ENCODE data around the gene KAT2B. TPM values are rescaled to one million over a fixed set of nuclear protein-coding genes. Genes with fewer than 3 reads are reported as not detected.
A peak's percentile ranks its signal among the peaks of the same experiment; 100 is the strongest.

The KAT2B gene
- total RNA-seq, 1 experiment from 2014 or later, result 4.6 TPM

GRCh38 chr3:20038699-20039465 is 1.4 kb upstream of the KAT2B start:
- H3K9me3 ChIP-seq (ENCODE audit: low read depth, low read length, poor library complexity, severe bottlenecking), result no peaks in the 10 kb centered on the region
- BruUV-seq (replicated peaks), result no TSS peak
- TF ChIP-seq EZH2 (IDR thresholded peaks at IDR 0.05; ENCODE audit: borderline replicate concordance, low read depth, low read length, poor library complexity, severe bottlenecking) (no peak), CTCF (conservative IDR thresholded peaks at IDR 0.05; ENCODE audit: low read depth, low read length) (no peak)
- no peak for DNase-seq (ENCODE audit: low spot score)
- H3K36me3 ChIP-seq (ENCODE audit: insufficient read depth, low read length, poor library complexity, severe bottlenecking), result no peaks in the 10 kb centered on the region
- intact Hi-C loops (cut with micrococcal nuclease; ENCODE audit: unreplicated experiment), result loop anchor here (5.0 kb wide), 1 partner anchor 152 kb away; no protein-coding TSS in a partner anchor
- no peak overlapping the region for H3K27ac ChIP-seq (ENCODE audit: low read depth, low read length, poor library complexity, severe bottlenecking)
- no peaks in the 10 kb centered on the region for H3K27me3 ChIP-seq (replicated peaks; ENCODE audit: insufficient read depth, low read depth, low read length, poor library complexity)
- peak overlapping the region; percentile 76 for H3K4me3 ChIP-seq (ENCODE audit: low read depth, low read length, poor library complexity, severe bottlenecking)
- peaks cover 7% of the 10 kb centered on the region for H3K4me1 ChIP-seq (ENCODE audit: insufficient read depth, low read length, poor library complexity, severe bottlenecking)
- ChIA-PET CTCF (no interaction called here), POLR2A (ENCODE audit: low non-redundant PET) (no interaction called here)

GRCh38 chr3:20039466-20039764 is 831 bp upstream of the KAT2B start:
- no peaks in the 10 kb centered on the region for H3K27me3 ChIP-seq (replicated peaks; ENCODE audit: insufficient read depth, low read depth, low read length, poor library complexity)
- peak overlapping the region; percentile 76 for H3K4me3 ChIP-seq (ENCODE audit: low read depth, low read length, poor library complexity, severe bottlenecking)
- H3K4me1 ChIP-seq (ENCODE audit: insufficient read depth, low read length, poor library complexity, severe bottlenecking), result peaks cover 7% of the 10 kb centered on the region
- no TSS peak for BruUV-seq (replicated peaks)
- intact Hi-C loops (cut with micrococcal nuclease; ENCODE audit: unreplicated experiment), result loop anchor here (5.0 kb wide), 1 partner anchor 152 kb away; no protein-coding TSS in a partner anchor
- DNase-seq (ENCODE audit: low spot score), result no peak
- TF ChIP-seq CTCF (conservative IDR thresholded peaks at IDR 0.05; ENCODE audit: low read depth, low read length) (no peak), EZH2 (IDR thresholded peaks at IDR 0.05; ENCODE audit: borderline replicate concordance, low read depth, low read length, poor library complexity, severe bottlenecking) (no peak)
- H3K27ac ChIP-seq (ENCODE audit: low read depth, low read length, poor library complexity, severe bottlenecking), result peak overlapping the region; percentile 70
- POLR2A ChIA-PET (ENCODE audit: low non-redundant PET), result no interaction called here
- CTCF ChIA-PET, result no interaction called here
- no peaks in the 10 kb centered on the region for H3K9me3 ChIP-seq (ENCODE audit: low read depth, low read length, poor library complexity, severe bottlenecking)
- no peaks in the 10 kb centered on the region for H3K36me3 ChIP-seq (ENCODE audit: insufficient read depth, low read length, poor library complexity, severe bottlenecking)

- H3K4me1 ChIP-seq (ENCODE audit: insufficient read depth, low read length, poor library complexity, severe bottlenecking), result peaks cover 7% of the 10 kb centered on the region
- intact Hi-C loops (cut with micrococcal nuclease; ENCODE audit: unreplicated experiment), result loop anchor here (5.0 kb wide), 1 partner anchor 93 kb away; the partner anchor contains the start of gene RAB5A
- no peak for TF ChIP-seq EZH2 (IDR thresholded peaks at IDR 0.05; ENCODE audit: borderline replicate concordance, low read depth, low read length, poor library complexity, severe bottlenecking)
- TF ChIP-seq CTCF (conservative IDR thresholded peaks at IDR 0.05; ENCODE audit: low read depth, low read length), result peak; percentile 38
- H3K9me3 ChIP-seq (ENCODE audit: low read depth, low read length, poor library complexity, severe bottlenecking), result no peaks in the 10 kb centered on the region
- H3K4me3 ChIP-seq (ENCODE audit: low read depth, low read length, poor library complexity, severe bottlenecking), result peak overlapping the region; percentile 76
- H3K27me3 ChIP-seq (replicated peaks; ENCODE audit: insufficient read depth, low read depth, low read length, poor library complexity), result no peaks in the 10 kb centered on the region
- no peaks in the 10 kb centered on the region for H3K36me3 ChIP-seq (ENCODE audit: insufficient read depth, low read length, poor library complexity, severe bottlenecking)
- H3K27ac ChIP-seq (ENCODE audit: low read depth, low read length, poor library complexity, severe bottlenecking), result no peak overlapping the region
- ChIA-PET POLR2A (ENCODE audit: low non-redundant PET) (interaction anchor here (0.7 kb wide), 1 partner anchor 226 kb away, joined by 6 read pairs; no protein-coding TSS in a partner anchor), CTCF (no interaction called here)
- DNase-seq (ENCODE audit: low spot score), result peak; percentile 84
- no TSS peak for BruUV-seq (replicated peaks)
Observed at GRCh38 chr3:20040548-20041196, 426 bp downstream of the KAT2B start.
